ENCODE data around the gene DCAF16.
A peak's percentile ranks its signal among the peaks of the same experiment; 100 is the strongest.

The DCAF16 gene

DNA sequence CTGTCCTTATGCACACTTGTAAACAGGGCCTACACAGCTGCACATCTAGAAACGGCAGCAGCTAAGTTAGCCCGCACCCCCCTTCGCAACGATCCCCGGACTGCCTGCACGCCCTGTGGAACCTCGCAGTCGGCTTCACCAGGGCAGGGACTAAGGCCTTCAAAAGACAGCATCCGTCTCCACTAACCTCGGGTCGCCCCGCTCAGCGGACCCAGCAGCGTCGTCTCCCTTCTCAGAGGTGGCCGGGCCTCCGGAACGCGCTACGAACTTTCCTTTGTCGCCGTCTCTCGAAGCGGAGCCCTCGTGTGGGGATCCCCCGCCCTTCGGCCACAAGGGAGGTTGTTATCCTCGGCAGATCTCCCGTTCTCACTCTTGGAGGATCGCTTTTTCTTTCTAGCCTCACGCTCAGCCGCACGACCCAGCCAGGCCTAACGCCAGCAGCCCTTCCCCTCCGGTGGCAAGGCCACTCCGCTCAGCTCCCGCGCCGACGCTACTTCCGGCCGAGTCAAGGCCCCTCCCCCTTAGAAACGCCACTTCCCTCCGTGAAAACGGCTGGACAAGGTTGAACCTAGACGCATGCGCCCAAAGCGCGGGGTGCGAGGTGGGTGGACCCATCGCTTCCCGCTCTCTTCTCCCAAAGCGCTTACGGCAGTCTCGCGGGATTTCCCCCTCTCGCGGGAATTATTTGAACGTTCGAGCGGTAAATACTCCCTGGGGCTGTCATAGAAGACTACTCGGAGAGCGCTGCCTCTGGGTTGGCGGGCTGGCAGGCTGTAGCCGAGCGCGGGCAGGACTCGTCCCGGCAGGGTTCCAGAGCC lies at the start of gene DCAF16, which contains the start of gene NCAPG (continued):
- no peak for TF ChIP-seq FEZF1 (tag by site-specific recombination; IDR thresholded peaks at IDR 0.05)
- TF ChIP-seq PRDM1 (tag by site-specific recombination; IDR thresholded peaks at IDR 0.05): 0 out of 2 replicates have a peak, but pooled peaks have one; percentile 26
- no peak for TF ChIP-seq ZNF146 (tag by site-specific recombination; IDR thresholded peaks at IDR 0.05)
- TF ChIP-seq MEIS1 (CRISPR knock-in tag; IDR thresholded peaks at IDR 0.05; ENCODE audit: borderline replicate concordance): no peak
- TF ChIP-seq, protein P1, sequence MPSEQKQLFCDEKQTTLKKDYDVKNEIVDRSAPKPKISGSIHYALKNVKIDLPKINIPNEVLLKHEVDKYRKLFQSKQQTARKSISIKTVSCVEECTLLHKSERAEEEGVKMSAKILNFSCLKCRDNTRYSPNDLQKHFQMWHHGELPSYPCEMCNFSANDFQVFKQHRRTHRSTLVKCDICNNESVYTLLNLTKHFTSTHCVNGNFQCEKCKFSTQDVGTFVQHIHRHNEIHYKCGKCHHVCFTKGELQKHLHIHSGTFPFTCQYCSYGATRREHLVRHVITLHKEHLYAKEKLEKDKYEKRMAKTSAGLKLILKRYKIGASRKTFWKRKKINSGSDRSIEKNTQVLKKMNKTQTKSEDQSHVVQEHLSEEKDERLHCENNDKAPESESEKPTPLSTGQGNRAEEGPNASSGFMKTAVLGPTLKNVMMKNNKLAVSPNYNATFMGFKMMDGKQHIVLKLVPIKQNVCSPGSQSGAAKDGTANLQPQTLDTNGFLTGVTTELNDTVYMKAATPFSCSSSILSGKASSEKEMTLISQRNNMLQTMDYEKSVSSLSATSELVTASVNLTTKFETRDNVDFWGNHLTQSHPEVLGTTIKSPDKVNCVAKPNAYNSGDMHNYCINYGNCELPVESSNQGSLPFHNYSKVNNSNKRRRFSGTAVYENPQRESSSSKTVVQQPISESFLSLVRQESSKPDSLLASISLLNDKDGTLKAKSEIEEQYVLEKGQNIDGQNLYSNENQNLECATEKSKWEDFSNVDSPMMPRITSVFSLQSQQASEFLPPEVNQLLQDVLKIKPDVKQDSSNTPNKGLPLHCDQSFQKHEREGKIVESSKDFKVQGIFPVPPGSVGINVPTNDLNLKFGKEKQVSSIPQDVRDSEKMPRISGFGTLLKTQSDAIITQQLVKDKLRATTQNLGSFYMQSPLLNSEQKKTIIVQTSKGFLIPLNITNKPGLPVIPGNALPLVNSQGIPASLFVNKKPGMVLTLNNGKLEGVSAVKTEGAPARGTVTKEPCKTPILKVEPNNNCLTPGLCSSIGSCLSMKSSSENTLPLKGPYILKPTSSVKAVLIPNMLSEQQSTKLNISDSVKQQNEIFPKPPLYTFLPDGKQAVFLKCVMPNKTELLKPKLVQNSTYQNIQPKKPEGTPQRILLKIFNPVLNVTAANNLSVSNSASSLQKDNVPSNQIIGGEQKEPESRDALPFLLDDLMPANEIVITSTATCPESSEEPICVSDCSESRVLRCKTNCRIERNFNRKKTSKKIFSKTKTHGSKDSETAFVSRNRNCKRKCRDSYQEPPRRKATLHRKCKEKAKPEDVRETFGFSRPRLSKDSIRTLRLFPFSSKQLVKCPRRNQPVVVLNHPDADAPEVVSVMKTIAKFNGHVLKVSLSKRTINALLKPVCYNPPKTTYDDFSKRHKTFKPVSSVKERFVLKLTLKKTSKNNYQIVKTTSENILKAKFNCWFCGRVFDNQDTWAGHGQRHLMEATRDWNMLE (tag by site-specific recombination; conservative IDR thresholded peaks at IDR 0.05; ENCODE audit: low read depth): peak; percentile 50; the same call in 1 of the 2 replicates
- peak; percentile 18 for TF ChIP-seq ZSCAN30 (tag by site-specific recombination; IDR thresholded peaks at IDR 0.05)
- TF ChIP-seq ZNF223 (tag by site-specific recombination; IDR thresholded peaks at IDR 0.05): peak; percentile 51; the same call in 1 of the 2 replicates
- TF ChIP-seq ZNF19 (tag by site-specific recombination; IDR thresholded peaks at IDR 0.05; ENCODE audit: low read depth): no peak
- 0 out of 2 replicates have a peak, but pooled peaks have one; percentile 40 for TF ChIP-seq ZNF24 (tag by site-specific recombination; IDR thresholded peaks at IDR 0.05)
- TF ChIP-seq ZNF2 (tag by site-specific recombination; IDR thresholded peaks at IDR 0.05): peak; percentile 69
- TF ChIP-seq, protein P2, sequence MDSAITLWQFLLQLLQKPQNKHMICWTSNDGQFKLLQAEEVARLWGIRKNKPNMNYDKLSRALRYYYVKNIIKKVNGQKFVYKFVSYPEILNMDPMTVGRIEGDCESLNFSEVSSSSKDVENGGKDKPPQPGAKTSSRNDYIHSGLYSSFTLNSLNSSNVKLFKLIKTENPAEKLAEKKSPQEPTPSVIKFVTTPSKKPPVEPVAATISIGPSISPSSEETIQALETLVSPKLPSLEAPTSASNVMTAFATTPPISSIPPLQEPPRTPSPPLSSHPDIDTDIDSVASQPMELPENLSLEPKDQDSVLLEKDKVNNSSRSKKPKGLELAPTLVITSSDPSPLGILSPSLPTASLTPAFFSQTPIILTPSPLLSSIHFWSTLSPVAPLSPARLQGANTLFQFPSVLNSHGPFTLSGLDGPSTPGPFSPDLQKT (IDR thresholded peaks at IDR 0.05; ENCODE audit: borderline replicate concordance, low read depth, low read length): no peak
- no peak for TF ChIP-seq ZNF473 (tag by site-specific recombination; IDR thresholded peaks at IDR 0.05)
- TF ChIP-seq ZEB2 (tag by site-specific recombination; IDR thresholded peaks at IDR 0.05): peak; percentile 70; the same call in 1 of the 2 replicates
- peak; percentile 36 for TF ChIP-seq SETDB1 (IDR thresholded peaks at IDR 0.05; ENCODE audit: insufficient read length, low read length)
- peak; percentile 74; the same call in 1 of the 2 replicates for TF ChIP-seq TRIM28 (IDR thresholded peaks at IDR 0.05; ENCODE audit: borderline replicate concordance, low read length)
- no peak for TF ChIP-seq YY1 (tag by site-specific recombination; IDR thresholded peaks at IDR 0.05)
- TF ChIP-seq, protein P3, sequence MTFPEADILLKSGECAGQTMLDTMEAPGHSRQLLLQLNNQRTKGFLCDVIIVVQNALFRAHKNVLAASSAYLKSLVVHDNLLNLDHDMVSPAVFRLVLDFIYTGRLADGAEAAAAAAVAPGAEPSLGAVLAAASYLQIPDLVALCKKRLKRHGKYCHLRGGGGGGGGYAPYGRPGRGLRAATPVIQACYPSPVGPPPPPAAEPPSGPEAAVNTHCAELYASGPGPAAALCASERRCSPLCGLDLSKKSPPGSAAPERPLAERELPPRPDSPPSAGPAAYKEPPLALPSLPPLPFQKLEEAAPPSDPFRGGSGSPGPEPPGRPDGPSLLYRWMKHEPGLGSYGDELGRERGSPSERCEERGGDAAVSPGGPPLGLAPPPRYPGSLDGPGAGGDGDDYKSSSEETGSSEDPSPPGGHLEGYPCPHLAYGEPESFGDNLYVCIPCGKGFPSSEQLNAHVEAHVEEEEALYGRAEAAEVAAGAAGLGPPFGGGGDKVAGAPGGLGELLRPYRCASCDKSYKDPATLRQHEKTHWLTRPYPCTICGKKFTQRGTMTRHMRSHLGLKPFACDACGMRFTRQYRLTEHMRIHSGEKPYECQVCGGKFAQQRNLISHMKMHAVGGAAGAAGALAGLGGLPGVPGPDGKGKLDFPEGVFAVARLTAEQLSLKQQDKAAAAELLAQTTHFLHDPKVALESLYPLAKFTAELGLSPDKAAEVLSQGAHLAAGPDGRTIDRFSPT (tag by site-specific recombination; IDR thresholded peaks at IDR 0.05): 0 out of 2 replicates have a peak, but pooled peaks have one; percentile 17
- peak; percentile 31; the same call in 1 of the 2 replicates for TF ChIP-seq ZNF391 (tag by site-specific recombination; IDR thresholded peaks at IDR 0.05; ENCODE audit: borderline replicate concordance, low read depth)
- TF ChIP-seq, protein P4, sequence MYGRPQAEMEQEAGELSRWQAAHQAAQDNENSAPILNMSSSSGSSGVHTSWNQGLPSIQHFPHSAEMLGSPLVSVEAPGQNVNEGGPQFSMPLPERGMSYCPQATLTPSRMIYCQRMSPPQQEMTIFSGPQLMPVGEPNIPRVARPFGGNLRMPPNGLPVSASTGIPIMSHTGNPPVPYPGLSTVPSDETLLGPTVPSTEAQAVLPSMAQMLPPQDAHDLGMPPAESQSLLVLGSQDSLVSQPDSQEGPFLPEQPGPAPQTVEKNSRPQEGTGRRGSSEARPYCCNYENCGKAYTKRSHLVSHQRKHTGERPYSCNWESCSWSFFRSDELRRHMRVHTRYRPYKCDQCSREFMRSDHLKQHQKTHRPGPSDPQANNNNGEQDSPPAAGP (tag by site-specific recombination; IDR thresholded peaks at IDR 0.05): peak; percentile 42
- TF ChIP-seq ZNF501 (tag by site-specific recombination; IDR thresholded peaks at IDR 0.05): peak; percentile 70
- TF ChIP-seq ZBTB8A (tag by site-specific recombination; IDR thresholded peaks at IDR 0.05): 0 out of 2 replicates have a peak, but pooled peaks have one; percentile 12
- TF ChIP-seq ZBTB17 (tag by site-specific recombination; IDR thresholded peaks at IDR 0.05): peak; percentile 67
- TF ChIP-seq ZNF561 (tag by site-specific recombination; IDR thresholded peaks at IDR 0.05; ENCODE audit: borderline replicate concordance): no peak
- TF ChIP-seq ZNF341 (tag by site-specific recombination; IDR thresholded peaks at IDR 0.05; ENCODE audit: low read depth): peak; percentile 70
- TF ChIP-seq SALL2 (tag by site-specific recombination; IDR thresholded peaks at IDR 0.05; ENCODE audit: borderline replicate concordance): no peak
- TF ChIP-seq, protein P5, sequence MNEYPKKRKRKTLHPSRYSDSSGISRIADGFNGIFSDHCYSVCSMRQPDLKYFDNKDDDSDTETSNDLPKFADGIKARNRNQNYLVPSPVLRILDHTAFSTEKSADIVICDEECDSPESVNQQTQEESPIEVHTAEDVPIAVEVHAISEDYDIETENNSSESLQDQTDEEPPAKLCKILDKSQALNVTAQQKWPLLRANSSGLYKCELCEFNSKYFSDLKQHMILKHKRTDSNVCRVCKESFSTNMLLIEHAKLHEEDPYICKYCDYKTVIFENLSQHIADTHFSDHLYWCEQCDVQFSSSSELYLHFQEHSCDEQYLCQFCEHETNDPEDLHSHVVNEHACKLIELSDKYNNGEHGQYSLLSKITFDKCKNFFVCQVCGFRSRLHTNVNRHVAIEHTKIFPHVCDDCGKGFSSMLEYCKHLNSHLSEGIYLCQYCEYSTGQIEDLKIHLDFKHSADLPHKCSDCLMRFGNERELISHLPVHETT (tag by site-specific recombination; IDR thresholded peaks at IDR 0.05): peak; percentile 30; the same call in 1 of the 2 replicates
- TF ChIP-seq ZNF140 (tag by site-specific recombination; IDR thresholded peaks at IDR 0.05): no peak
- TF ChIP-seq TCF7L2 (IDR thresholded peaks at IDR 0.05; ENCODE audit: borderline replicate concordance, low read depth, low read length): no peak
